ENCODE data around the gene SHANK3. TPM values are rescaled to one million over a fixed set of nuclear protein-coding genes. Genes with fewer than 3 reads are reported as not detected.
A peak's percentile ranks its signal among the peaks of the same experiment; 100 is the strongest.

SHANK3 gene
- total and polyA plus RNA-seq, 2 of the 8 experiments (the other 6 are each of a cell fraction or from before 2014, with no cell fraction given) = 1.5 to 6.0 TPM

- ChIA-PET POLR2A (ENCODE audit: partially characterized antibody) (interaction anchor here (0.9 to 1.6 kb wide), 3 partner anchors 9 to 79 kb away, joined by 3 to 4 read pairs (median 3); no protein-coding TSS in a partner anchor), CTCF (ENCODE audit: partially characterized antibody) (interaction anchor here (1.1 to 4.1 kb wide), 5 partner anchors 9 to 40 kb away, joined by 3 to 24 read pairs (median 3); no protein-coding TSS in a partner anchor)
- Histone ChIP-seq H3K9ac (replicated peaks in 1 of 4; ENCODE audit: extremely low read depth in 1 of 4, low read depth in 3 of 4, low read length in 3 of 4) (no peak overlapping the region), H3K56ac (replicated peaks; ENCODE audit: insufficient read length, low read depth, low read length) (no peak overlapping the region), H3K4me2 (ENCODE audit: insufficient read depth in 1 of 2, low read depth in 2 of 2, low read length in 2 of 2) (peak overlapping the region; percentile 10 to 80; a peak in 3 of 4 replicates), H3K79me2 (ENCODE audit: control insufficient read depth in 1 of 2, insufficient read depth in 2 of 2, low read length in 2 of 2) (no peaks in the 10 kb centered on the region), H3K23me2 (ENCODE audit: low read depth, low read length) (peaks cover 1% of the 10 kb centered on the region; the same call in 1 of the 2 replicates), H3K79me1 (ENCODE audit: low read depth, low read length) (no peaks in the 10 kb centered on the region), H4K8ac (ENCODE audit: extremely low read depth, insufficient read depth, low read length) (peak overlapping the region; percentile 83), H2AK5ac (ENCODE audit: low read depth, low read length) (no peak overlapping the region), H4K5ac (ENCODE audit: insufficient read length, low read depth, low read length) (no peak overlapping the region), H2AFZ (ENCODE audit: low read length) (no peak overlapping the region), H3K36me3 (ENCODE audit: control insufficient read depth in 2 of 4, insufficient read depth in 4 of 4, low read length in 3 of 4) (peaks cover 0 to 7% (median 2%) of the 10 kb centered on the region in 4 experiments; a peak in 3 of 8 replicates), H2BK120ac (replicated peaks; ENCODE audit: low read depth, low read length) (no peak overlapping the region), H3K23ac (ENCODE audit: insufficient read length) (no peak overlapping the region), H2BK12ac (ENCODE audit: low read depth, low read length) (no peak overlapping the region), H2BK20ac (ENCODE audit: low read length) (no peak overlapping the region), H3K27me3 (replicated peaks in 1 of 4; ENCODE audit: control insufficient read depth in 3 of 4, extremely low read depth in 1 of 4, insufficient read depth in 3 of 4, low read length in 3 of 4) (peaks cover 31 to 66% (median 51%) of the 10 kb centered on the region in 4 experiments), H3K14ac (ENCODE audit: insufficient read length) (no peak overlapping the region), H3K9me3 (ENCODE audit: insufficient read depth in 2 of 2, low read depth in 1 of 2, low read length in 1 of 2) (no peaks in the 10 kb centered on the region), H3K4me1 (replicated peaks in 1 of 4; ENCODE audit: control insufficient read depth in 3 of 4, insufficient read depth in 4 of 4, low read length in 3 of 4) (peaks cover 0 to 6% (median 0%) of the 10 kb centered on the region in 4 experiments; a peak in 2 of 7 replicates), H4K20me1 (replicated peaks in 1 of 2; ENCODE audit: control insufficient read depth in 1 of 2, insufficient read depth in 2 of 2, low read length in 2 of 2) (peaks cover 13 to 28% of the 10 kb centered on the region in 2 experiments), H3K4ac (replicated peaks; ENCODE audit: insufficient read length, low read depth, low read length) (no peak overlapping the region), H4K91ac (replicated peaks; ENCODE audit: insufficient read length, low read length) (no peak overlapping the region), H3K18ac (ENCODE audit: extremely low read depth, low read length) (no peak overlapping the region; the same call in 1 of the 2 replicates), H3K27ac (ENCODE audit: low read depth, low read length) (no peak overlapping the region), H2BK5ac (ENCODE audit: low read depth, low read length) (no peak overlapping the region), H3K4me3 (ENCODE audit: extremely low read depth in 1 of 4, insufficient read depth in 2 of 4, low read depth in 3 of 4, low read length in 4 of 4) (peak overlapping the region in 2 of 4 experiments; percentile 5 to 56; a peak in 6 of 8 replicates), H2BK15ac (ENCODE audit: low read length) (no peak overlapping the region)
- TF ChIP-seq, protein P1, sequence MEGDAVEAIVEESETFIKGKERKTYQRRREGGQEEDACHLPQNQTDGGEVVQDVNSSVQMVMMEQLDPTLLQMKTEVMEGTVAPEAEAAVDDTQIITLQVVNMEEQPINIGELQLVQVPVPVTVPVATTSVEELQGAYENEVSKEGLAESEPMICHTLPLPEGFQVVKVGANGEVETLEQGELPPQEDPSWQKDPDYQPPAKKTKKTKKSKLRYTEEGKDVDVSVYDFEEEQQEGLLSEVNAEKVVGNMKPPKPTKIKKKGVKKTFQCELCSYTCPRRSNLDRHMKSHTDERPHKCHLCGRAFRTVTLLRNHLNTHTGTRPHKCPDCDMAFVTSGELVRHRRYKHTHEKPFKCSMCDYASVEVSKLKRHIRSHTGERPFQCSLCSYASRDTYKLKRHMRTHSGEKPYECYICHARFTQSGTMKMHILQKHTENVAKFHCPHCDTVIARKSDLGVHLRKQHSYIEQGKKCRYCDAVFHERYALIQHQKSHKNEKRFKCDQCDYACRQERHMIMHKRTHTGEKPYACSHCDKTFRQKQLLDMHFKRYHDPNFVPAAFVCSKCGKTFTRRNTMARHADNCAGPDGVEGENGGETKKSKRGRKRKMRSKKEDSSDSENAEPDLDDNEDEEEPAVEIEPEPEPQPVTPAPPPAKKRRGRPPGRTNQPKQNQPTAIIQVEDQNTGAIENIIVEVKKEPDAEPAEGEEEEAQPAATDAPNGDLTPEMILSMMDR (IDR thresholded peaks at IDR 0.05; ENCODE audit: control extremely low read depth in 1 of 3, insufficient read depth in 1 of 3, low read depth in 1 of 3, low read length in 3 of 3) = peak; percentile 16 to 27 (median 17)
- TF ChIP-seq, protein P2, sequence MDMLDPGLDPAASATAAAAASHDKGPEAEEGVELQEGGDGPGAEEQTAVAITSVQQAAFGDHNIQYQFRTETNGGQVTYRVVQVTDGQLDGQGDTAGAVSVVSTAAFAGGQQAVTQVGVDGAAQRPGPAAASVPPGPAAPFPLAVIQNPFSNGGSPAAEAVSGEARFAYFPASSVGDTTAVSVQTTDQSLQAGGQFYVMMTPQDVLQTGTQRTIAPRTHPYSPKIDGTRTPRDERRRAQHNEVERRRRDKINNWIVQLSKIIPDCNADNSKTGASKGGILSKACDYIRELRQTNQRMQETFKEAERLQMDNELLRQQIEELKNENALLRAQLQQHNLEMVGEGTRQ (IDR thresholded peaks at IDR 0.05; ENCODE audit: low read length) = no peak
- TF ChIP-seq SUZ12 (IDR thresholded peaks at IDR 0.05; ENCODE audit: low read length) (peak; percentile 72), GABPA (IDR thresholded peaks at IDR 0.05; ENCODE audit: borderline replicate concordance, insufficient read depth, low read length) (peak; percentile 10; the same call in 1 of the 2 replicates), EZH2 (IDR thresholded peaks at IDR 0.05; ENCODE audit: low read depth, low read length, severe bottlenecking) (peak; percentile 54)
- no peak for FAIRE-seq
- DNase-seq (ENCODE audit: low read depth in 1 of 2, low spot score in 2 of 2) = no peak
- WGBS, 2 experiments (ENCODE audit: extremely low coverage in 1 of 2, insufficient coverage in 1 of 2, insufficient read length in 1 of 2, insufficient replicate concordance in 2 of 2, low coverage in 1 of 2, low lambda C conversion rate in 2 of 2, missing lambda C conversion rate in 1 of 2) = 29% methylated on average over 26 of the region's 132 CpGs; no CpG with 5 or more reads in 1 of the 2 experiments
These were observed 48.0 kb downstream of the SHANK3 start for GRCh38 chr22:50720301-50721256.
